T-cell (primary cell): ENCODE data around the gene ZNF503. TPM values are rescaled to one million over a fixed set of nuclear protein-coding genes. Genes with fewer than 3 reads are reported as not detected.

Experiments used
- ATAC-seq, 4 experiments: fragments of 200-7000 bp in 3 of 4; fragments of 150-1000 bp in 1 of 4; cut with Tn5 transposase; replicated peaks in 1 of 4; 1 replicate in 3 of 4; 2 replicates in 1 of 4; pipeline ENCODE4 v1.10.0; 2021; ENCODE audit warnings: moderate library complexity in 3 of 4, mild to moderate bottlenecking in 2 of 4, moderate number of reproducible peaks in 1 of 4
- CTCF ChIA-PET, 2 donors: fragments of 300-600 bp; sonication (Branson Sonifier 250); formaldehyde crosslinking; loops; one replicate each; lab custom pipeline; 2022; ENCODE audit warnings: antibody characterized with exemption in 2 of 2; lab: Charles Lee
- POLR2A ChIA-PET, 2 donors: fragments of 300-600 bp; sonication (Branson Sonifier 250); formaldehyde crosslinking; loops; one replicate each; lab custom pipeline; 2022; ENCODE audit warnings: antibody characterized with exemption in 2 of 2; lab: Charles Lee
- DNase-seq, 35 experiments: peaks; one replicate each; pipeline versions ENCODE4 v3.0.0 to v3.0.0-alpha.2; 2013 to 2023
- H3K27ac ChIP-seq: one replicate; pipeline ENCODE4 v1.5.1; 2013; ENCODE audit warnings: low read length
- H3K27me3 ChIP-seq, 2 experiments: replicated peaks in 1 of 2; 1 replicate in 1 of 2; 2 replicates in 1 of 2; pipeline versions ENCODE4 v1.6.1 to v1.7.0; 2013; ENCODE audit warnings: low read length in 1 of 2, mixed read lengths in 1 of 2; ENCODE audit not compliant: control insufficient read depth in 2 of 2, insufficient read depth in 2 of 2; ENCODE audit errors: extremely low read depth in 1 of 2
- H3K36me3 ChIP-seq, 2 donors: 1 replicate in 1 of 2; 2 replicates in 1 of 2; pipeline versions ENCODE4 v1.6.1 to v1.7.0; 2013; ENCODE audit warnings: low read length in 1 of 2; ENCODE audit not compliant: control insufficient read depth in 2 of 2, insufficient read depth in 1 of 2; ENCODE audit errors: extremely low read depth in 1 of 2
- H3K4me1 ChIP-seq, 2 experiments: 1 replicate in 1 of 2; 2 replicates in 1 of 2; pipeline versions ENCODE4 v1.6.1 to v1.7.0; 2013; ENCODE audit warnings: low read length in 2 of 2, mixed read lengths in 1 of 2; ENCODE audit not compliant: insufficient read depth in 2 of 2, control insufficient read depth in 1 of 2; ENCODE audit errors: extremely low read depth in 1 of 2
- H3K4me3 ChIP-seq, 2 donors: 1 replicate in 1 of 2; 2 replicates in 1 of 2; pipeline versions ENCODE4 v1.5.1 to v1.7.0; 2013; ENCODE audit warnings: mild to moderate bottlenecking in 2 of 2, low read length in 1 of 2, moderate library complexity in 1 of 2; ENCODE audit not compliant: control insufficient read depth in 1 of 2; ENCODE audit errors: extremely low read depth in 1 of 2
- H3K9me3 ChIP-seq: 2 replicates; pipeline ENCODE4 v1.7.0; 2013
- H3K27ac Mint-ChIP-seq, 2 donors: one replicate each; pipeline ENCODE4 v1.8.0; 2020 to 2021; ENCODE audit warnings: mild to moderate bottlenecking in 2 of 2, mixed read lengths in 2 of 2
- H3K27me3 Mint-ChIP-seq, 2 donors: one replicate each; pipeline ENCODE4 v1.8.0; 2021 to 2022; ENCODE audit warnings: mixed read lengths in 2 of 2
- H3K36me3 Mint-ChIP-seq: one replicate; pipeline ENCODE4 v1.8.0; 2021; ENCODE audit warnings: mixed read lengths
- H3K4me1 Mint-ChIP-seq, 3 donors: one replicate each; pipeline ENCODE4 v1.8.0; 2020 to 2022; ENCODE audit warnings: mixed read lengths in 3 of 3, mild to moderate bottlenecking in 1 of 3
- H3K4me3 Mint-ChIP-seq, 3 donors: one replicate each; pipeline ENCODE4 v1.8.0; 2020 to 2022; ENCODE audit warnings: mild to moderate bottlenecking in 3 of 3, mixed read lengths in 3 of 3, moderate library complexity in 3 of 3
- H3K9me3 Mint-ChIP-seq, 3 donors: one replicate each; pipeline ENCODE4 v1.8.0; 2020 to 2022; ENCODE audit warnings: mixed read lengths in 3 of 3
- WGBS: methylation state at CpG from one replicate; pipeline ENCODE4 v1.1.5; 2013; ENCODE audit warnings: missing lambda C conversion rate; ENCODE audit not compliant: insufficient coverage; 5-methylcytosine and 5-hydroxymethylcytosine counted together
- total RNA-seq, 35 experiments: library from RNA in 6 of 35; stranded (reverse) in 6 of 35; fragments of 120-200 nt in 1 of 35; gene quantifications; one replicate each; pipeline versions ENCODE4 v1.2.1 to v1.2.4 and lab custom pipeline; 2013 to 2026

ZNF503 gene
- total RNA-seq, 5 donors from 2014 or later (not counting 1 experiment from before 2014, with no cell fraction given), result 0.16 to 0.38 (median 0.30) TPM; not detected in 1

- 64% methylated on average over 6 of the region's 7 CpGs for WGBS
- CTCF ChIA-PET, result no interaction called here
- H3K36me3 Mint-ChIP-seq, result no peaks in the 10 kb centered on the region
Measured at GRCh38 chr10:75353183-75353582, 48.4 kb downstream of the ZNF503 start.

GRCh38 chr10:75352650-75353049 is 48.9 kb downstream of the ZNF503 start:
- POLR2A ChIA-PET, result no interaction called here
- H3K4me1 ChIP-seq, result no peaks in the 10 kb centered on the region
- H3K9me3 ChIP-seq, result no peaks in the 10 kb centered on the region
- no peak for DNase-seq
- Mint-ChIP-seq H3K36me3 (no peaks in the 10 kb centered on the region), H3K27me3 (peaks cover 7 to 8% of the 10 kb centered on the region in 2 donors), H3K4me3 (no peak overlapping the region), H3K9me3 (peaks cover 3 to 10% (median 4%) of the 10 kb centered on the region in 3 donors), H3K4me1 (no peaks in the 10 kb centered on the region), H3K27ac (no peak overlapping the region)
- no peak overlapping the region for H3K4me3 ChIP-seq
- CTCF ChIA-PET, result no interaction called here
- no peak overlapping the region for H3K27ac ChIP-seq
- peaks cover 0 to 27% of the 10 kb centered on the region in 2 experiments for H3K27me3 ChIP-seq
- ATAC-seq, result no peak
- WGBS, result 33% methylated on average over 1 of the region's 5 CpGs
- H3K36me3 ChIP-seq, result no peaks in the 10 kb centered on the region

More at GRCh38 chr10:75353183-75353582, 48.4 kb downstream of the ZNF503 start:
- ATAC-seq (no peak), DNase-seq (no peak)
- Histone ChIP-seq H3K36me3 (no peaks in the 10 kb centered on the region), H3K27me3 (peaks cover 0 to 31% of the 10 kb centered on the region in 2 experiments), H3K9me3 (no peaks in the 10 kb centered on the region), H3K27ac (no peak overlapping the region), H3K4me3 (no peak overlapping the region), H3K4me1 (no peaks in the 10 kb centered on the region)
- POLR2A ChIA-PET, result no interaction called here
- no peak overlapping the region for H3K4me3 Mint-ChIP-seq
- no peaks in the 10 kb centered on the region for H3K4me1 Mint-ChIP-seq
- peaks cover 7 to 11% of the 10 kb centered on the region in 2 donors for H3K27me3 Mint-ChIP-seq
- H3K27ac Mint-ChIP-seq, result no peak overlapping the region
- H3K9me3 Mint-ChIP-seq, result peaks cover 3 to 10% (median 4%) of the 10 kb centered on the region in 3 donors

GRCh38 chr10:75351637-75352036 is 49.9 kb downstream of the ZNF503 start:
- Histone ChIP-seq H3K9me3 (no peaks in the 10 kb centered on the region), H3K4me1 (no peaks in the 10 kb centered on the region), H3K27me3 (peaks cover 0 to 25% of the 10 kb centered on the region in 2 experiments), H3K4me3 (no peak overlapping the region), H3K36me3 (no peaks in the 10 kb centered on the region), H3K27ac (no peak overlapping the region)
- DNase-seq, result no peak
- POLR2A ChIA-PET, result no interaction called here
- H3K27me3 Mint-ChIP-seq, result peaks cover 7 to 8% of the 10 kb centered on the region in 2 donors
- peaks cover 3 to 10% (median 4%) of the 10 kb centered on the region in 3 donors for H3K9me3 Mint-ChIP-seq
- no peaks in the 10 kb centered on the region for H3K36me3 Mint-ChIP-seq
- no peaks in the 10 kb centered on the region for H3K4me1 Mint-ChIP-seq
- CTCF ChIA-PET, result no interaction called here
- 100% methylated on average over 2 of the region's 3 CpGs for WGBS
- no peak for ATAC-seq
- H3K27ac Mint-ChIP-seq, result no peak overlapping the region
- H3K4me3 Mint-ChIP-seq, result no peak overlapping the region

- H3K36me3 Mint-ChIP-seq, result no peaks in the 10 kb centered on the region
- H3K9me3 Mint-ChIP-seq, result peaks cover 2 to 8% (median 4%) of the 10 kb centered on the region in 3 donors
- no peak overlapping the region for H3K27ac ChIP-seq
- peaks cover 7 to 8% of the 10 kb centered on the region in 2 donors for H3K27me3 Mint-ChIP-seq
- H3K4me3 Mint-ChIP-seq, result no peak overlapping the region
- ChIA-PET POLR2A (no interaction called here), CTCF (no interaction called here)
- DNase-seq (no peak), ATAC-seq (no peak)
- no peaks in the 10 kb centered on the region for H3K9me3 ChIP-seq
- no peak overlapping the region for H3K4me3 ChIP-seq
- H3K4me1 Mint-ChIP-seq, result no peaks in the 10 kb centered on the region
- no peaks in the 10 kb centered on the region for H3K36me3 ChIP-seq
- H3K27me3 ChIP-seq, result peaks cover 0 to 21% of the 10 kb centered on the region in 2 experiments
- H3K27ac Mint-ChIP-seq, result no peak overlapping the region
- WGBS, result no CpG with 5 or more reads among the region's 4 CpGs
- H3K4me1 ChIP-seq, result no peaks in the 10 kb centered on the region
Measured at GRCh38 chr10:75350791-75351190, 50.8 kb downstream of the ZNF503 start.

Other genes starting within 250 kb of the ZNF503 start
- 100 to 1,000 TPM in 2 of 5 donors, 10 to 100 TPM in 3; 82.8 to 111 (median 86.8) TPM for gene VDAC2, start 191.0 kb downstream of the ZNF503 start, total RNA-seq
- 10 to 100 TPM; 11.2 to 39.0 (median 33.8) TPM for gene COMTD1, start 165.8 kb downstream of the ZNF503 start, total RNA-seq
- 1 to 10 TPM in 1 of 5 donors, under 1 TPM in 1, not detected in 3; 0.30 to 1.2 TPM for gene LRMDA, start 29.9 kb upstream of the ZNF503 start, total RNA-seq